ENCODE data around the gene WSCD2. TPM values are rescaled to one million over a fixed set of nuclear protein-coding genes. Genes with fewer than 3 reads are reported as not detected.

Gene WSCD2
- total RNA-seq, 2 donors from 2014 or later, result 0.15 to 0.74 TPM

DNA sequence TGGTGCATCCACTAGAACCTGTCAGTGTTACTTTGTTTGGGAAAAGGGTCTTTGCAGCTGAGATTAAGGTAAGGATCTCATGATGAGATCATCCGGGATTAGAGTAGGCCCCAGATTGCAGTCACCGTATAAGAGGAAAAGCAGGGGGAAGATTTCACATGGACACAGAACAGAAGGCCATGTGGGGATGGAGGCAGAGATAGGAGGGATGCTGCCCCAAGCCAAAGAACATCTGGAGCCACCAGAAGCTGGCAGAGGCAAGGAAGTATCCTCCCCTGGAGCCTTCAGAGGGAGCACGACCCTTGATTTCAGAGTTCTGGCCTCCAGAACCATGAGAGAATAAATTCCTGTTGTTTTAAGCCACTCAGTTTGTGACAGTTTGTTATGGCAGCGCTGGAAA is 170.4 kb downstream of the WSCD2 start:
- intact Hi-C loops (cut with DNase I), result no loop called here
- Histone ChIP-seq H3K9me3 (no peaks in the 10 kb centered on the region), H3K36me3 (no peaks in the 10 kb centered on the region), H3K4me3 (no peak overlapping the region), H3K27ac (no peak overlapping the region), H3K27me3 (no peaks in the 10 kb centered on the region), H3K4me1 (no peaks in the 10 kb centered on the region), H3K9ac (ENCODE audit: low read depth in 2 of 2, low read length in 2 of 2) (no peak overlapping the region)
- TF ChIP-seq, protein P1, sequence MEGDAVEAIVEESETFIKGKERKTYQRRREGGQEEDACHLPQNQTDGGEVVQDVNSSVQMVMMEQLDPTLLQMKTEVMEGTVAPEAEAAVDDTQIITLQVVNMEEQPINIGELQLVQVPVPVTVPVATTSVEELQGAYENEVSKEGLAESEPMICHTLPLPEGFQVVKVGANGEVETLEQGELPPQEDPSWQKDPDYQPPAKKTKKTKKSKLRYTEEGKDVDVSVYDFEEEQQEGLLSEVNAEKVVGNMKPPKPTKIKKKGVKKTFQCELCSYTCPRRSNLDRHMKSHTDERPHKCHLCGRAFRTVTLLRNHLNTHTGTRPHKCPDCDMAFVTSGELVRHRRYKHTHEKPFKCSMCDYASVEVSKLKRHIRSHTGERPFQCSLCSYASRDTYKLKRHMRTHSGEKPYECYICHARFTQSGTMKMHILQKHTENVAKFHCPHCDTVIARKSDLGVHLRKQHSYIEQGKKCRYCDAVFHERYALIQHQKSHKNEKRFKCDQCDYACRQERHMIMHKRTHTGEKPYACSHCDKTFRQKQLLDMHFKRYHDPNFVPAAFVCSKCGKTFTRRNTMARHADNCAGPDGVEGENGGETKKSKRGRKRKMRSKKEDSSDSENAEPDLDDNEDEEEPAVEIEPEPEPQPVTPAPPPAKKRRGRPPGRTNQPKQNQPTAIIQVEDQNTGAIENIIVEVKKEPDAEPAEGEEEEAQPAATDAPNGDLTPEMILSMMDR (IDR thresholded peaks at IDR 0.05), result no peak
- no peak for DNase-seq

Other genes with a start within 250 kb of the WSCD2 start
- 1 to 10 TPM; 3.0 to 4.9 TPM for gene CMKLR1, start 210.0 kb downstream of the WSCD2 start, total RNA-seq

Data from colonic mucosa (tissue), 4 donors.